Progenitor cell of endocrine pancreas (in vitro differentiated cells): ENCODE results near the gene CACHD1. TPM values are rescaled to one million over a fixed set of nuclear protein-coding genes. Genes with fewer than 3 reads are reported as not detected.

Experiments used
- DNase-seq: peaks from one replicate; pipeline ENCODE4 v3.0.0; 2021; ENCODE audit warnings: low spot score; ENCODE audit not compliant: unreplicated experiment
- H3K27ac Mint-ChIP-seq: 2 replicates; pipeline ENCODE4 v1.8.0; 2021; ENCODE audit warnings: mild to moderate bottlenecking, moderate library complexity, mixed read lengths
- H3K27me3 Mint-ChIP-seq: 2 replicates; pipeline ENCODE4 v1.8.0; 2021; ENCODE audit warnings: mixed read lengths
- H3K36me3 Mint-ChIP-seq: 2 replicates; pipeline ENCODE4 v1.8.0; 2022; ENCODE audit warnings: mixed read lengths; ENCODE audit not compliant: insufficient read depth
- H3K4me1 Mint-ChIP-seq: 2 replicates; pipeline ENCODE4 v1.8.0; 2021; ENCODE audit warnings: low read depth, mixed read lengths
- H3K4me3 Mint-ChIP-seq: 2 replicates; pipeline ENCODE4 v1.8.0; 2021; ENCODE audit warnings: low read depth, mild to moderate bottlenecking, moderate library complexity, mixed read lengths
- H3K9me3 Mint-ChIP-seq: 2 replicates; pipeline ENCODE4 v1.8.0; 2021; ENCODE audit warnings: low read depth, mixed read lengths
- total RNA-seq: library from RNA; stranded (reverse); gene quantifications from 2 replicates; pipeline ENCODE4 v1.2.1, GENCODE V29; 2021
- TF ChIP-seq, protein P1 (sequence below): fragments of 200-600 bp; sonication (generic); IDR thresholded peaks from one replicate; pipeline ENCODE4 v1.5.0; 2021; ENCODE audit warnings: antibody characterized with exemption, mild to moderate bottlenecking; ENCODE audit not compliant: unreplicated experiment

Gene CACHD1
- total RNA-seq, 1 donor from 2014 or later, result 36.0 TPM

DNA sequence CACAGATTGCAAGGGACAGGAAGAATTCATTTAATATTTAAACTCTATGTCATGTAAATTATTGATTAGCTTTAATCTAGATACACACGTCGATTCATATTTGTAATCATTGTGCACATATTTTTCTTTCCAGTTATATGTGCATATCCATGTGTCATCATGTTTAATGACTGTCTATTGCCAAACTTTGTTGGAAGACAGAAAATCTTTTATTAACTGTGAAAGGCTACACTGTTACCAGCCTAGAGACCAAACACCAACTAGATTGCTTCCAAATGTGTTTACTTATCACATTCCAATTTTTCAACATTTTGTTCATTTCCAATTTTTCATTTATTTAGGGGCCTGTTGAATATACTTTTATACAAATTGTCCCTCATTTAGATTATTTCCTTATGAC is 43.2 kb upstream of the CACHD1 start:
- H3K9me3 Mint-ChIP-seq, result peaks cover 6% of the 10 kb centered on the region
- no peak overlapping the region for H3K27ac Mint-ChIP-seq
- no peaks in the 10 kb centered on the region for H3K36me3 Mint-ChIP-seq
- no peak for DNase-seq
- TF ChIP-seq, protein P1, sequence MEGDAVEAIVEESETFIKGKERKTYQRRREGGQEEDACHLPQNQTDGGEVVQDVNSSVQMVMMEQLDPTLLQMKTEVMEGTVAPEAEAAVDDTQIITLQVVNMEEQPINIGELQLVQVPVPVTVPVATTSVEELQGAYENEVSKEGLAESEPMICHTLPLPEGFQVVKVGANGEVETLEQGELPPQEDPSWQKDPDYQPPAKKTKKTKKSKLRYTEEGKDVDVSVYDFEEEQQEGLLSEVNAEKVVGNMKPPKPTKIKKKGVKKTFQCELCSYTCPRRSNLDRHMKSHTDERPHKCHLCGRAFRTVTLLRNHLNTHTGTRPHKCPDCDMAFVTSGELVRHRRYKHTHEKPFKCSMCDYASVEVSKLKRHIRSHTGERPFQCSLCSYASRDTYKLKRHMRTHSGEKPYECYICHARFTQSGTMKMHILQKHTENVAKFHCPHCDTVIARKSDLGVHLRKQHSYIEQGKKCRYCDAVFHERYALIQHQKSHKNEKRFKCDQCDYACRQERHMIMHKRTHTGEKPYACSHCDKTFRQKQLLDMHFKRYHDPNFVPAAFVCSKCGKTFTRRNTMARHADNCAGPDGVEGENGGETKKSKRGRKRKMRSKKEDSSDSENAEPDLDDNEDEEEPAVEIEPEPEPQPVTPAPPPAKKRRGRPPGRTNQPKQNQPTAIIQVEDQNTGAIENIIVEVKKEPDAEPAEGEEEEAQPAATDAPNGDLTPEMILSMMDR, result no peak
- H3K4me3 Mint-ChIP-seq, result no peak overlapping the region
- no peaks in the 10 kb centered on the region for H3K27me3 Mint-ChIP-seq
- H3K4me1 Mint-ChIP-seq, result peaks cover 9% of the 10 kb centered on the region

DNA sequence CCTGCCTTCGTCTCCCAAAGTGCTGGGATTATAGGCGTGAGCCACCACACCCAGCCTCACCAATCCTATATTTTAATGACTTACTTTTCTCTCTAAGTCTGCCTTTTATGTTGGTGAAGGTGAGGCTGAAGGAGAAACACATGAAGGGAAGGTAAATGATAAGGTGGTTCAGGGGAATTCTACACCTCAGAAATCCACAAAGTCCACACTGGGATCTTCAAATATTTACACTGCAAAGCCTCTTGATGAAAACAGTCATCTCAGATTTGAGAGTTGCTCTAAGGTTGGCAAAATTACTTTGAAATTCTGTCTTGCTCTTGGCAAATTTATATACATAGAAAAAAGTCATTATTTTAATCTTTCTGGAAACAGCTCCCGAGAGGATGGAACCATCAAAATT is 42.0 kb upstream of the CACHD1 start:
- Mint-ChIP-seq H3K4me1 (peaks cover 9% of the 10 kb centered on the region), H3K36me3 (no peaks in the 10 kb centered on the region), H3K4me3 (no peak overlapping the region), H3K27ac (no peak overlapping the region), H3K27me3 (no peaks in the 10 kb centered on the region), H3K9me3 (peaks cover 6% of the 10 kb centered on the region)
- DNase-seq, result no peak
- TF ChIP-seq, protein P1, result no peak

DNA sequence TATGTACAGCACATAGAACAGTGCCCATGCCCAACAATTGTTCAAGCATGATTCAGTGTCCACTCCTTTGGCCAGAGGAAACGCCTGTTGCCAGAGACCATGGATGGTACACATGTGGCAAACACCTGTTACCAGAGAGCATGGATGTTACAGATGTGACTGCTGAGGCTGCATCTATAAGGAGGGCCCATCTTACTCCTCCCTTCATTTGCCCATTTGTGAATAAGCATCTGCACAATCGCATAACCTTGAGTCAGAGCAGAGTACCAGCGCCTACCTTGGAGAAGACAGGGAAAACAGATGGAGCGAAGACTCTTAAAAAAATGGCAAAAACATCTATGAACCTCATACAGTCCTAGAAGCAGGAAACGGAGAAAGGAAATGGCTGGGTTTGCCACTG is 36.6 kb upstream of the CACHD1 start:
- TF ChIP-seq, protein P1, result no peak
- H3K4me1 Mint-ChIP-seq, result no peaks in the 10 kb centered on the region
- DNase-seq, result no peak

DNA sequence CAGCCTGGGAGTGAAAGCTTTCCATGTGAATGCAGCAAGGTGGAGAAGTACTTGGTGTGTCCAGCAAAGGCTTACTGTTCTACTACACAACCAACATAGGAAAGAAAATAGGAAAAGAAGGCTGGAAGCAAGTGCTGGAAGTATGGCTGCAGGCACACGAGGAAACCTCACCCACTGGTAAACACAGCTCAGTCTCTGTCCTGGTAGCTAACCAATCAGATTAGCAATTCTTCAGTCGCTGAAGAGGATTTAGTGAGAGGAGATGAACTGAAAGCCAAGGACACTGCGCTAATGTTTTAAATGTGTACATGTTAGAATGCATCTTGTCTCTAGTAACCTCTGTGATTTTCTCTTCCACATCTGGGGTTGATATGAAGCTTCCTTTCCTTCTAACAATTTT is 36.2 kb upstream of the CACHD1 start:
- no peak overlapping the region for H3K27ac Mint-ChIP-seq
- peaks cover 3% of the 10 kb centered on the region for H3K27me3 Mint-ChIP-seq
- no peaks in the 10 kb centered on the region for H3K36me3 Mint-ChIP-seq
- H3K4me3 Mint-ChIP-seq, result no peak overlapping the region
- H3K4me1 Mint-ChIP-seq, result no peaks in the 10 kb centered on the region
- DNase-seq, result no peak
- peaks cover under 1% of the 10 kb centered on the region for H3K9me3 Mint-ChIP-seq
- TF ChIP-seq, protein P1, result no peak

More for the DNA sequence above, 36.6 kb upstream of the CACHD1 start:
- no peaks in the 10 kb centered on the region for H3K36me3 Mint-ChIP-seq
- no peaks in the 10 kb centered on the region for H3K9me3 Mint-ChIP-seq
- H3K27ac Mint-ChIP-seq, result no peak overlapping the region
- no peak overlapping the region for H3K4me3 Mint-ChIP-seq
- peaks cover 3% of the 10 kb centered on the region for H3K27me3 Mint-ChIP-seq

DNA sequence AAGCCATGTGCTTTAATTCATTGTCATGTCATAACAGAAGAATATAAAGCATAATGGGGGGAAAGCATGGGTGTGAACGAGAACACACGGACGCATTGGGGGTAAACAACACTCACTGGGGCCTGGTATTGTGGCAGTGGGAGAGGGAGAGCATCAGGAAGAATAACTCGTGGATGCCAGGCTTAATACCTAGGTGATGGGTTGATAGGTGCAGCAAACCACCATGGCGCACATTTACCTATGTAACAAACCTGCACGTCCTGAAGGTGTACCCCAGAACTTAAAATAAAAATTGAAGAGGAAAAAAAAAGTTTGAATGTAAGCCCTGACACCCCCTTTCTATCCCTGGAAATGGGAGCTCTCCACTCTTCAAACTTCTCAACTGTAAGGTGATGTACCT is 34.9 kb upstream of the CACHD1 start:
- no peak for DNase-seq
- TF ChIP-seq, protein P1, result no peak
- Mint-ChIP-seq H3K27me3 (peaks cover 3% of the 10 kb centered on the region), H3K4me3 (no peak overlapping the region), H3K9me3 (peaks cover 3% of the 10 kb centered on the region), H3K27ac (no peak overlapping the region), H3K36me3 (no peaks in the 10 kb centered on the region), H3K4me1 (no peaks in the 10 kb centered on the region)
